ENCODE measurements around the gene C20orf96.

Gene C20orf96

GRCh38 chr20:328975-329695 is 38.6 kb upstream of the C20orf96 start:
- H3K36me3 ChIP-seq (ENCODE audit: control insufficient read depth, insufficient read depth, low read length), result no peaks in the 10 kb centered on the region
- DNase-seq (ENCODE audit: extremely low read depth, insufficient read length), result no peak
- H3K4me3 ChIP-seq (replicated peaks; ENCODE audit: low read depth, low read length), result no peak overlapping the region
- no peak for TF ChIP-seq CTCF (IDR thresholded peaks at IDR 0.05; ENCODE audit: insufficient read depth, low read length, poor library complexity, severe bottlenecking)
- no peaks in the 10 kb centered on the region for H3K27me3 ChIP-seq (replicated peaks; ENCODE audit: control insufficient read depth, insufficient read depth, low read length)

DNA sequence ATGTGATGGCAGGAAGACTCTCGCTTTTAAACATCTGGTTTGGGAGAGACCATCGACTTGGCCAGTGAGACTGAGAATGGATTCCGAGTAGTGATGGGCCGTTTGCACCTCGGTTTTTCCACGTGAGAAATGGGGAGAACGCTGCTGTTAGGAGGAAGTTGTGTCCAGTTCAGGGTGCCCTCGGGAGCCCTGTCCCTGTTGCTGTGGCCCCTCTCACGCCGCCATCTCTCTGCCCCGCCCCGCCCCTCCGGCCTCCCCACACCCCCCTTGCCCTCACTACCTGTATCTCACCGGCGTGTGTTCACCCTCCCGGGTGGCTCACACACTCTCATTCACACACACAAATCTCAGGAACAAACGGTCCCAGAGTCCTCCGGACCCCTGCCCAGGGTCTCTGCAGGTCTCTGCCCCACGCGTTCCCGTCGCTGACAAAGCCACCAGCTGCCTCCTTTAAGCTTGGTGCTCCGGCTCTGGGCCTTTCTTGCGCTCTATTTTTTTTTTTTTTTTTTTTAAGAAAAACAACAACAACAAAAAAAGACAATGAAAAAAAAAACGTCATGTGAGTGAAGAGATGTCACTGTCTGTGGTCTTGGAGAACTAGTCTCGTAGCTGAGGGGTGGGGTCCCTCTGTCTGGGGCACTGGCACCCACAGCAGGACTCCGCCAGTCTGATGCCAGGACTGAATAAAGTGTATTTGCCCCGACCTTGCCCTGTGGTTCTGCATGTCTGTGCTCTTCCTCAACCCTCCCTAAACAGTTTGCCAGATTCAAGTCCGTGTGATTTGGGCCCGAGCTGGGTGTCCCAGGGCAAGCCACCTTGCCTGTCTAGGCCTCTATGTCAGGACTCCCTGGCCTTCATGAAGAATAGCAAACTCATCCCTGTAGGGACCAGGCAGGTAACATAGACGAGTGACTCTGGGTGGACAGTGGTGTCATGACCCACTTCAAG is 37.8 kb upstream of the C20orf96 start:
- DNase-seq (ENCODE audit: extremely low read depth, insufficient read length), result no peak
- Histone ChIP-seq H3K27me3 (replicated peaks; ENCODE audit: control insufficient read depth, insufficient read depth, low read length) (no peaks in the 10 kb centered on the region), H3K36me3 (ENCODE audit: control insufficient read depth, insufficient read depth, low read length) (no peaks in the 10 kb centered on the region), H3K4me3 (replicated peaks; ENCODE audit: low read depth, low read length) (peak overlapping the region; percentile 65)
- TF ChIP-seq CTCF (IDR thresholded peaks at IDR 0.05; ENCODE audit: insufficient read depth, low read length, poor library complexity, severe bottlenecking), result no peak

DNA sequence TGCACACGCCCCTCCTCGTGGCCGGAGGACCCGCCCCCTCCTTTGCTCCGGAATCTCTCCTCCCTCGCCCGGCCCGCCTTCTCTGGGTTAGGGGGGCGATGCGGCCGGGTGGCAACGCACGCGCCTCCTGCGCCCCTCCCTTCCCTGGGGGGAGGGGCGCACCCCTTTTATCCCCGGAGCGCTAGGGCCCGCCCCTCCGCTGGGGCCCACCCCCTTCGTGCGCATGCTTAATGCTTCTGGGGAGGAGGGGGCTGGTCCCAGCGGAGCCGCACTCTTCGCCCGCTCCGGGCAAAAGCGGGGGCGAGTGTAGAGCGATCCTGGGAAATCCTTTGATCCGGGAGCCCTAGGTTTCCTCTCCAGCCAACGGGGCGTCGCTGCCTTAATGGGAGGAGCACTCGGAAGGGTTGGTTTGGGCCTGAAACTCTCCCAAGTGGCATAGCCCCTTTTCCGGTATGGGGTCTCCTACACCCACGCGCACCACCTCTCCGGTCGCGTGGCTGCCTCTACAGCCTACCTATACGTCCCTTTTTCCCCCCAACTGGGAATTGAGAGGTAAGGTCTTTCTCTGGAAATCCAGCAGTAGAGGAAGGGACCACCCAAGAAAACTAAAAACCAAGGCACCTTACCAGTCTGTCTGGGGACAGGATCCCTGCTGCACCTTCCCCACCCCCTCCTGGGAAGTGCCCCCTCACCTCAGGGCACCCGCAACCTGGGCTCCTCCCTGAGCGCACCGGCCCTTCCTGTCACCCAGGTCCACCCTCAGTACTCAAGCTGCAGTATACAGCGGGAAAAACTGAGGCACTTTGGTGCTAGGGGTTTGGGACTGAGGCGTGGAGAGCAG is 36.9 kb upstream of the C20orf96 start:
- peak; percentile 87 for DNase-seq (ENCODE audit: extremely low read depth, insufficient read length)
- Histone ChIP-seq H3K4me3 (replicated peaks; ENCODE audit: low read depth, low read length) (peak overlapping the region; percentile 65), H3K36me3 (ENCODE audit: control insufficient read depth, insufficient read depth, low read length) (no peaks in the 10 kb centered on the region), H3K27me3 (replicated peaks; ENCODE audit: control insufficient read depth, insufficient read depth, low read length) (no peaks in the 10 kb centered on the region)
- TF ChIP-seq CTCF (IDR thresholded peaks at IDR 0.05; ENCODE audit: insufficient read depth, low read length, poor library complexity, severe bottlenecking), result no peak

DNA sequence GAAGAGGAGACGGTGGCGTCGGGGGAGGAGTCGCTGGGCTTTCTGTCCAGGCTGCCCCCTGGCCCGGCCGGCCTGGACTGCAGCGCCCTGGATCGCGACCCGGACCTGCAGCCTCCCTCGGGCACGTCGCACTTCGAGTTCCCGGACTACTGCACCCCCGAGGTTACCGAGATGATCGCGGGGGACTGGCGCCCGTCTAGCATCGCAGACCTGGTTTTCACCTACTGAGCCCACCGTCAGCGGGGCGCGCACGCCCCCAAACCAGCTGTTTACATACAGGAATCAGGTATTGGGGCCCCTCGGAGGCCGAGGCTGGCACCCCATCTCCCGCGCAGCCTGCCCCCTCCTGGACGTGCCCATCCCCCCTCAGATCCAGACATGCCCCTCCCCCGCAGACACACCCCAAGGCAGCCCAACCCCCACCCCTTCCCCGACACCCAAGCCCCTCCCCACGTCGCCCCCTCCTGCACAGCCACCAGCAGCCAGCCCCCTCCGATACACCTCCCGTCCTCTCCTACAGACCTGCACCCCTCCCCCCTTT is 36.2 kb upstream of the C20orf96 start:
- DNase-seq (ENCODE audit: extremely low read depth, insufficient read length), result peak; percentile 67
- peak overlapping the region; percentile 65 for H3K4me3 ChIP-seq (replicated peaks; ENCODE audit: low read depth, low read length)
- H3K36me3 ChIP-seq (ENCODE audit: control insufficient read depth, insufficient read depth, low read length), result no peaks in the 10 kb centered on the region
- TF ChIP-seq CTCF (IDR thresholded peaks at IDR 0.05; ENCODE audit: insufficient read depth, low read length, poor library complexity, severe bottlenecking), result no peak
- H3K27me3 ChIP-seq (replicated peaks; ENCODE audit: control insufficient read depth, insufficient read depth, low read length), result no peaks in the 10 kb centered on the region

- no peak for TF ChIP-seq CTCF (IDR thresholded peaks at IDR 0.05; ENCODE audit: insufficient read depth, low read length, poor library complexity, severe bottlenecking)
- Histone ChIP-seq H3K4me3 (replicated peaks; ENCODE audit: low read depth, low read length) (peak overlapping the region; percentile 65), H3K27me3 (replicated peaks; ENCODE audit: control insufficient read depth, insufficient read depth, low read length) (no peaks in the 10 kb centered on the region), H3K36me3 (ENCODE audit: control insufficient read depth, insufficient read depth, low read length) (no peaks in the 10 kb centered on the region)
- peak; percentile 84 for DNase-seq (ENCODE audit: extremely low read depth, insufficient read length)
Observed at GRCh38 chr20:325889-326644, 35.5 kb upstream of the C20orf96 start.

All from GM06990 (cell line).